ENCODE results near the gene PODXL2. TPM values are rescaled to one million over a fixed set of nuclear protein-coding genes. Genes with fewer than 3 reads are reported as not detected.

The PODXL2 gene
- total and polyA plus RNA-seq, 2 donors (not counting 1 experiment from before 2014, with no cell fraction given): 3.1 to 4.0 TPM

GRCh38 chr3:127589600-127590281 is 39.2 kb upstream of the PODXL2 start:
- no peak for TF ChIP-seq CTCF (IDR thresholded peaks at IDR 0.05)
- no peak for TF ChIP-seq EZH2 (IDR thresholded peaks at IDR 0.05; ENCODE audit: borderline replicate concordance, insufficient read depth, low read depth, low read length, poor library complexity, severe bottlenecking)
- Histone ChIP-seq H4K20me1 (ENCODE audit: control insufficient read depth, insufficient read depth, low read length, poor library complexity, severe bottlenecking) (peaks cover 13% of the 10 kb centered on the region), H2AFZ (ENCODE audit: insufficient read depth, low read depth, low read length, poor library complexity, severe bottlenecking) (peak overlapping the region; percentile 88), H3K27me3 (replicated peaks in 1 of 4; ENCODE audit: control extremely low read depth in 1 of 4, control insufficient read depth in 3 of 4, insufficient read depth in 4 of 4, low read length in 3 of 4) (no peaks in the 10 kb centered on the region), H3K36me3 (replicated peaks in 1 of 2; ENCODE audit: control extremely low read depth in 1 of 2, control insufficient read depth in 1 of 2, extremely low read depth in 1 of 2, insufficient read depth in 2 of 2, low read length in 1 of 2) (no peaks in the 10 kb centered on the region), H3K27ac (ENCODE audit: low read length in 2 of 2) (peak overlapping the region in 1 of 2 donors; percentile 69), H3K9ac (ENCODE audit: low read length) (peak overlapping the region; percentile 79), H3K4me1 (ENCODE audit: control insufficient read depth in 2 of 2, insufficient read depth in 2 of 2, low read length in 2 of 2) (peaks cover 16 to 23% of the 10 kb centered on the region in 2 donors), H3K4me3 (ENCODE audit: control extremely low read depth in 1 of 5, extremely low read depth in 1 of 5, insufficient read depth in 1 of 5, low read depth in 2 of 5, low read length in 4 of 5) (peak overlapping the region in 4 of 5 experiments; percentile 69 to 87 (median 76)), H3K79me2 (ENCODE audit: control insufficient read depth, insufficient read depth, low read length) (peaks cover 20% of the 10 kb centered on the region), H3K4me2 (replicated peaks; ENCODE audit: low read depth, low read length, poor library complexity, severe bottlenecking) (peak overlapping the region; percentile 84), H3K9me3 (ENCODE audit: control extremely low read depth in 1 of 3, control insufficient read depth in 2 of 3, insufficient read depth in 1 of 3, low read length in 2 of 3) (no peaks in the 10 kb centered on the region)
- intact Hi-C loops (cut with micrococcal nuclease): loop anchor here (1.0 to 10.0 kb wide), 7 partner anchors 9 to 1995 kb away; partner anchors contain the start of genes ABTB1, MCM2, OSBPL11 and RUVBL1
- 2% methylated on average over 56 of the region's 56 CpGs for WGBS (ENCODE audit: insufficient coverage)
- ChIA-PET CTCF (interaction anchor here (1.7 to 2.2 kb wide), 3 partner anchors 10 to 107 kb away, joined by 8 to 16 read pairs (median 15); no protein-coding TSS in a partner anchor), POLR2A (no interaction called here)
- Mint-ChIP-seq H3K4me3 (peak overlapping the region; percentile 96), H3K4me1 (peaks cover 32% of the 10 kb centered on the region), H3K27ac (peak overlapping the region; percentile 59), H3K27me3 (no peaks in the 10 kb centered on the region), H3K9me3 (ENCODE audit: insufficient read depth) (no peaks in the 10 kb centered on the region)
- DNase-seq (peak; percentile 43), ATAC-seq (ENCODE audit: low read depth) (no peak)

- peak overlapping the region; percentile 84 for H3K4me2 ChIP-seq (replicated peaks; ENCODE audit: low read depth, low read length, poor library complexity, severe bottlenecking)
- ATAC-seq (ENCODE audit: low read depth) (peak; percentile 26), DNase-seq (no peak)
- peaks cover 20% of the 10 kb centered on the region for H3K79me2 ChIP-seq (ENCODE audit: control insufficient read depth, insufficient read depth, low read length)
- H3K36me3 ChIP-seq (replicated peaks in 1 of 2; ENCODE audit: control extremely low read depth in 1 of 2, control insufficient read depth in 1 of 2, extremely low read depth in 1 of 2, insufficient read depth in 2 of 2, low read length in 1 of 2): no peaks in the 10 kb centered on the region
- peak overlapping the region; percentile 56 to 87 (median 76) for H3K4me3 ChIP-seq (ENCODE audit: control extremely low read depth in 1 of 5, extremely low read depth in 1 of 5, insufficient read depth in 1 of 5, low read depth in 2 of 5, low read length in 4 of 5)
- H3K27me3 ChIP-seq (replicated peaks in 1 of 4; ENCODE audit: control extremely low read depth in 1 of 4, control insufficient read depth in 3 of 4, insufficient read depth in 4 of 4, low read length in 3 of 4): no peaks in the 10 kb centered on the region
- peak overlapping the region; percentile 15 to 69 for H3K27ac ChIP-seq (ENCODE audit: low read length in 2 of 2)
- H3K4me1 Mint-ChIP-seq: peaks cover 32% of the 10 kb centered on the region
- peak overlapping the region; percentile 79 for H3K9ac ChIP-seq (ENCODE audit: low read length)
- no peaks in the 10 kb centered on the region for H3K9me3 ChIP-seq (ENCODE audit: control extremely low read depth in 1 of 3, control insufficient read depth in 2 of 3, insufficient read depth in 1 of 3, low read length in 2 of 3)
- WGBS (ENCODE audit: insufficient coverage): under 1% methylated on average over 41 of the region's 41 CpGs
- H4K20me1 ChIP-seq (ENCODE audit: control insufficient read depth, insufficient read depth, low read length, poor library complexity, severe bottlenecking): peaks cover 13% of the 10 kb centered on the region
- peak overlapping the region; percentile 96 for H3K4me3 Mint-ChIP-seq
- H3K4me1 ChIP-seq (ENCODE audit: control insufficient read depth in 2 of 2, insufficient read depth in 2 of 2, low read length in 2 of 2): peaks cover 16 to 23% of the 10 kb centered on the region in 2 donors
- intact Hi-C loops (cut with micrococcal nuclease): loop anchor here (1.0 to 10.0 kb wide), 7 partner anchors 8 to 1995 kb away; partner anchors contain the start of genes ABTB1, MCM2, OSBPL11 and RUVBL1
- TF ChIP-seq EZH2 (IDR thresholded peaks at IDR 0.05; ENCODE audit: borderline replicate concordance, insufficient read depth, low read depth, low read length, poor library complexity, severe bottlenecking) (no peak), CTCF (IDR thresholded peaks at IDR 0.05) (no peak)
- no peaks in the 10 kb centered on the region for H3K27me3 Mint-ChIP-seq
- no peak overlapping the region for H3K27ac Mint-ChIP-seq
- H3K9me3 Mint-ChIP-seq (ENCODE audit: insufficient read depth): no peaks in the 10 kb centered on the region
- ChIA-PET POLR2A (no interaction called here), CTCF (interaction anchor here (1.0 to 2.2 kb wide), 6 partner anchors 9 to 1016 kb away, joined by 3 to 16 read pairs (median 6); no protein-coding TSS in a partner anchor)
- H2AFZ ChIP-seq (ENCODE audit: insufficient read depth, low read depth, low read length, poor library complexity, severe bottlenecking): peak overlapping the region; percentile 88
Observed at GRCh38 chr3:127590282-127590592, 38.7 kb upstream of the PODXL2 start.

Data from B cell (primary cell).